ENCODE results near the gene MTMR2. TPM values are rescaled to one million over a fixed set of nuclear protein-coding genes. Genes with fewer than 3 reads are reported as not detected.

The MTMR2 gene
- total and polyA plus RNA-seq, 3 donors from 2014 or later, result 49.9 to 70.7 (median 55.5) TPM

GRCh38 chr11:95917193-95918036 is 6.5 kb downstream of the MTMR2 start:
- Histone ChIP-seq H3K27ac (peak overlapping the region in 1 of 2 donors; percentile 58), H3K9me3 (no peaks in the 10 kb centered on the region), H3K36me3 (ENCODE audit: low read depth, missing control alignments) (no peaks in the 10 kb centered on the region), H3K27me3 (no peaks in the 10 kb centered on the region), H3K4me1 (peaks cover 20% of the 10 kb centered on the region), H3K4me3 (no peak overlapping the region)
- TF ChIP-seq POLR2A (IDR thresholded peaks at IDR 0.05) (no peak), CTCF (IDR thresholded peaks at IDR 0.05) (no peak)
- intact Hi-C loops (cut with DNase I; ENCODE audit: low total_unique reads), result no loop called here
- WGBS, 2 donors, result 59 to 69% methylated on average over 8 of the region's 8 CpGs
- DNase-seq, result no peak

GRCh38 chr11:95916049-95916448 is 7.9 kb downstream of the MTMR2 start:
- H3K4me1 ChIP-seq, result peaks cover 16% of the 10 kb centered on the region
- H3K27ac ChIP-seq, result peak overlapping the region; percentile 40 to 58
- intact Hi-C loops (cut with DNase I; ENCODE audit: low total_unique reads), result no loop called here
- no peaks in the 10 kb centered on the region for H3K27me3 ChIP-seq
- 84 to 87% methylated on average over 2 of the region's 2 CpGs for WGBS, 2 donors
- H3K36me3 ChIP-seq (ENCODE audit: low read depth, missing control alignments), result no peaks in the 10 kb centered on the region
- TF ChIP-seq POLR2A (IDR thresholded peaks at IDR 0.05), result no peak
- TF ChIP-seq CTCF (IDR thresholded peaks at IDR 0.05), result no peak
- no peak for DNase-seq
- no peaks in the 10 kb centered on the region for H3K9me3 ChIP-seq
- H3K4me3 ChIP-seq, result no peak overlapping the region

GRCh38 chr11:95915051-95915450 is 8.9 kb downstream of the MTMR2 start:
- H3K9me3 ChIP-seq, result no peaks in the 10 kb centered on the region
- H3K36me3 ChIP-seq (ENCODE audit: low read depth, missing control alignments), result no peaks in the 10 kb centered on the region
- TF ChIP-seq POLR2A (IDR thresholded peaks at IDR 0.05) (no peak), CTCF (IDR thresholded peaks at IDR 0.05) (no peak)
- H3K4me1 ChIP-seq, result peaks cover 16% of the 10 kb centered on the region
- WGBS, 2 donors, result 38% methylated on average over 2 of the region's 2 CpGs
- intact Hi-C loops (cut with DNase I; ENCODE audit: low total_unique reads), result no loop called here
- H3K4me3 ChIP-seq, result no peak overlapping the region
- DNase-seq, result no peak
- H3K27me3 ChIP-seq, result no peaks in the 10 kb centered on the region
- H3K27ac ChIP-seq, result peak overlapping the region in 1 of 2 donors; percentile 50

- no peaks in the 10 kb centered on the region for H3K27me3 ChIP-seq
- DNase-seq, result no peak
- H3K27ac ChIP-seq, result peak overlapping the region in 1 of 2 donors; percentile 50
- H3K4me3 ChIP-seq, result no peak overlapping the region
- no peaks in the 10 kb centered on the region for H3K36me3 ChIP-seq (ENCODE audit: low read depth, missing control alignments)
- H3K9me3 ChIP-seq, result no peaks in the 10 kb centered on the region
- 64 to 78% methylated on average over 1 of the region's 1 CpG for WGBS, 2 donors
- TF ChIP-seq POLR2A (IDR thresholded peaks at IDR 0.05), result no peak
- TF ChIP-seq CTCF (IDR thresholded peaks at IDR 0.05), result no peak
- intact Hi-C loops (cut with DNase I; ENCODE audit: low total_unique reads), result no loop called here
- peaks cover 16% of the 10 kb centered on the region for H3K4me1 ChIP-seq
These were observed 9.9 kb downstream of the MTMR2 start for GRCh38 chr11:95913830-95914615.
